Memory B cell (primary cell): ENCODE results near the gene MAP2.
"Not testable (repeated sequence)": the region's sequence is repeated elsewhere in the genome, so short reads cannot be mapped to it uniquely, and the experiment has no call there.

Experiments used
- ATAC-seq: fragments of 150-1000 bp; cut with Tn5 transposase; 2 replicates; pipeline ENCODE4 v1.10.0; 2021; ENCODE audit warnings: low read depth, mild to moderate bottlenecking, moderate library complexity
- DNase-seq, 2 donors: peaks; one replicate each; pipeline ENCODE4 v3.0.0; 2022; ENCODE audit warnings: low spot score in 2 of 2
- H3K27ac Mint-ChIP-seq: one replicate; pipeline ENCODE4 v1.8.0; 2022; ENCODE audit warnings: mild to moderate bottlenecking, moderate library complexity, mixed read lengths
- H3K27me3 Mint-ChIP-seq: one replicate; pipeline ENCODE4 v1.8.0; 2022; ENCODE audit warnings: mixed read lengths
- H3K36me3 Mint-ChIP-seq: one replicate; pipeline ENCODE4 v1.8.0; 2022; ENCODE audit warnings: mild to moderate bottlenecking, mixed read lengths
- H3K4me1 Mint-ChIP-seq: one replicate; pipeline ENCODE4 v1.8.0; 2022; ENCODE audit warnings: mixed read lengths
- H3K4me3 Mint-ChIP-seq: one replicate; pipeline ENCODE4 v1.8.0; 2022; ENCODE audit warnings: mild to moderate bottlenecking, moderate library complexity, mixed read lengths
- H3K9me3 Mint-ChIP-seq: one replicate; pipeline ENCODE4 v1.8.0; 2022; ENCODE audit warnings: mixed read lengths

Gene MAP2

GRCh38 chr2:209473930-209474419, 50.1 kb downstream of the MAP2 start:
- Mint-ChIP-seq H3K4me3 (no peak overlapping the region), H3K4me1 (peaks cover 3% of the 10 kb centered on the region), H3K27ac (no peak overlapping the region), H3K27me3 (peaks cover 2% of the 10 kb centered on the region), H3K36me3 (no peaks in the 10 kb centered on the region), H3K9me3 (no peaks in the 10 kb centered on the region)
- ATAC-seq (no peak), DNase-seq (no peak)

DNA sequence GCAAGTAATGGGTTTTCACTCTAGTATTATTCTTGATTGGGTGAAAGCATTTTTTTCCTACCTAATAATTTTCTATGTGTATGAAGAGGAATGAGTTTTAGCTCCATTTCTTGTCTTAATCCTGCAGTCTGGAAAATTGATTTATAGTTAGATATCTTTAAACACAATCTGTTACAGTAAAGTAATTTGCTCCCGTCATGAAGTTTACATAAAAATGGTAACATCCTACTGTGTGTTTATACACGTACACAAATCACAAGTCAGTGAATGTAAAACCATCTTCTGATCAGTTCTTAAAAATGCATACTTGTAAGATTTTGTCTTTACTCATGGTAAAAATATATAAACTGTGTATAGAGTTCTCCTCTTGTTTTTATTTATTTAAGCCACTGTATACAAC, 51.1 kb downstream of the MAP2 start:
- no peaks in the 10 kb centered on the region for H3K36me3 Mint-ChIP-seq
- DNase-seq (no peak), ATAC-seq (no peak)
- peaks cover 3% of the 10 kb centered on the region for H3K4me1 Mint-ChIP-seq
- H3K4me3 Mint-ChIP-seq = no peak overlapping the region
- H3K27ac Mint-ChIP-seq = no peak overlapping the region
- H3K27me3 Mint-ChIP-seq = peaks cover 2% of the 10 kb centered on the region
- no peaks in the 10 kb centered on the region for H3K9me3 Mint-ChIP-seq

- no peaks in the 10 kb centered on the region for H3K27me3 Mint-ChIP-seq
- DNase-seq = no peak
- H3K4me1 Mint-ChIP-seq = peaks cover 3% of the 10 kb centered on the region
- H3K4me3 Mint-ChIP-seq = no peak overlapping the region
- H3K9me3 Mint-ChIP-seq = no peaks in the 10 kb centered on the region
- ATAC-seq = no peak
- H3K36me3 Mint-ChIP-seq = no peaks in the 10 kb centered on the region
- H3K27ac Mint-ChIP-seq = no peak overlapping the region
Measured at GRCh38 chr2:209476367-209477208, 52.7 kb downstream of the MAP2 start.

DNA sequence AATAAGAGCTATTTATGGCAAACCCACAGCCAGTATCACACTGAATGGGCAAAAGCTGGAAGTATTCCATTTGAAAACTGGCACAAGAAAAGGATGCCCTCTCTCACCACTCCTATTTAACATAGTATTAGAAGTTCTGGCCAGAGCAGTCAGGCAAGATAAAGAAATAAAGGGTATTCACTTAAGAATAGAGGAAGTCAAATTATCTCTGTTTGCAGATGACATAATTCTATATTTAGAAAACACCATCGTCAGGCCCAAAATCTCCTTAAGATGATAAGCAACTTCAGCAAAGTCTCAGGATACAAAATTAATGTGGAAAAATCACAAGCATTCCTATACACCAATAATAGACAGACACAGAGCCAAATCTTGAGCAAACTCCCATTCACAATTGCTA, 68.4 kb downstream of the MAP2 start:
- H3K9me3 Mint-ChIP-seq = peaks cover 12% of the 10 kb centered on the region
- not testable (repeated sequence) for H3K27me3 Mint-ChIP-seq, H3K27ac Mint-ChIP-seq, H3K4me3 Mint-ChIP-seq, H3K4me1 Mint-ChIP-seq, ATAC-seq, H3K36me3 Mint-ChIP-seq, DNase-seq

GRCh38 chr2:209495068-209495620, 71.3 kb downstream of the MAP2 start:
- not testable (repeated sequence) for ATAC-seq, DNase-seq, H3K4me1 Mint-ChIP-seq, H3K27ac Mint-ChIP-seq, H3K27me3 Mint-ChIP-seq, H3K4me3 Mint-ChIP-seq, H3K36me3 Mint-ChIP-seq
- peaks cover 12% of the 10 kb centered on the region for H3K9me3 Mint-ChIP-seq

- no peak for ATAC-seq
- no peak for DNase-seq
- peaks cover 5% of the 10 kb centered on the region for H3K4me1 Mint-ChIP-seq
- no peaks in the 10 kb centered on the region for H3K27me3 Mint-ChIP-seq
- H3K36me3 Mint-ChIP-seq = no peaks in the 10 kb centered on the region
- H3K4me3 Mint-ChIP-seq = no peak overlapping the region
- H3K9me3 Mint-ChIP-seq = peaks cover 7% of the 10 kb centered on the region
- no peak overlapping the region for H3K27ac Mint-ChIP-seq
Measured at GRCh38 chr2:209495855-209496585, 72.2 kb downstream of the MAP2 start.

DNA sequence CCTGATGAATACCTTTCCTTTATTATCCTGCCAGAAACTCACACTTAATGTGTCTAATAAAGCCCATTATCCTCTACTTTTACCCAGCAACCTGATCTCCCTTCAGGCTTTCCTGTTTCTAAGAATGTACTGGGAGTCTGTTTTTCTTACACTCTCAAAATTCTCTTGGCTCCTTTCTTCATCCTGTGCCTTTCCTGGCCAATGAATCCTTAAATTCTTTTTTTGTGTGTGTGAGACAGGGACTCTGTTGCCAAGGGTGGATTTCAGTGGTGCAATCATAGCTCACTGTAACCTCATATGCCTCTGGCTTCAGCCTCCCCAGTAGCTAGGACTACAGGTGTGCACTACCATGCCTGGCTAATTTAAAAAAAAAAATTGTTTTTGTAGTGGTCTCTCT, 72.7 kb downstream of the MAP2 start:
- H3K4me3 Mint-ChIP-seq = no peak overlapping the region
- H3K36me3 Mint-ChIP-seq = no peaks in the 10 kb centered on the region
- H3K27ac Mint-ChIP-seq = no peak overlapping the region
- peaks cover 3% of the 10 kb centered on the region for H3K9me3 Mint-ChIP-seq
- H3K4me1 Mint-ChIP-seq = peaks cover 5% of the 10 kb centered on the region
- no peak for DNase-seq
- H3K27me3 Mint-ChIP-seq = no peaks in the 10 kb centered on the region
- no peak for ATAC-seq

GRCh38 chr2:209498614-209499013, 74.8 kb downstream of the MAP2 start:
- Mint-ChIP-seq H3K9me3 (peaks cover 1% of the 10 kb centered on the region), H3K27ac (no peak overlapping the region), H3K36me3 (no peaks in the 10 kb centered on the region), H3K4me1 (peaks cover 5% of the 10 kb centered on the region), H3K4me3 (no peak overlapping the region), H3K27me3 (no peaks in the 10 kb centered on the region)
- DNase-seq (no peak), ATAC-seq (no peak)

GRCh38 chr2:209499069-209499468, 75.2 kb downstream of the MAP2 start:
- peaks cover 1% of the 10 kb centered on the region for H3K9me3 Mint-ChIP-seq
- no peaks in the 10 kb centered on the region for H3K27me3 Mint-ChIP-seq
- H3K36me3 Mint-ChIP-seq = no peaks in the 10 kb centered on the region
- no peak overlapping the region for H3K4me3 Mint-ChIP-seq
- no peak for ATAC-seq
- peaks cover 5% of the 10 kb centered on the region for H3K4me1 Mint-ChIP-seq
- no peak overlapping the region for H3K27ac Mint-ChIP-seq
- no peak for DNase-seq

DNA sequence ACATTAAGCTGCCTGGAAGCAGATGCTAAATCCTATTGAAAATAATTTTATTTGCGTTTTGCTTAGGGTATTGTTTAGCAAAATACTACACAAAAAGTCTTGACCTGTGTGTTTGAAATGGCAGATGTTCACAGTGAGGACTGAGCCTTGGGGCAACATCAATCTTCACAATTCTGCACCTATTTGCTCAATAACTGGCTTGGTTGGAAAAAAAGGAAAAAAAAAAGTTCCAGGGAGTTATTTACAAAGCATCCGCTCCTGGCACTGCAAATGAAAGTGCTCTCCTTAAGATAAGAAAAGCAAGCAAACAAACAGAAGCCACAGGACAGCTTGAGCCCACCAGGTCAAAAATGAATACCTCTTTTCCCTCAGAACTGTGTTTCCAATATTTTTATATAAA, 77.7 kb downstream of the MAP2 start:
- peaks cover 1% of the 10 kb centered on the region for H3K9me3 Mint-ChIP-seq
- peaks cover 5% of the 10 kb centered on the region for H3K4me1 Mint-ChIP-seq
- no peak for ATAC-seq
- H3K4me3 Mint-ChIP-seq = no peak overlapping the region
- no peaks in the 10 kb centered on the region for H3K36me3 Mint-ChIP-seq
- H3K27me3 Mint-ChIP-seq = no peaks in the 10 kb centered on the region
- DNase-seq = no peak
- no peak overlapping the region for H3K27ac Mint-ChIP-seq

DNA sequence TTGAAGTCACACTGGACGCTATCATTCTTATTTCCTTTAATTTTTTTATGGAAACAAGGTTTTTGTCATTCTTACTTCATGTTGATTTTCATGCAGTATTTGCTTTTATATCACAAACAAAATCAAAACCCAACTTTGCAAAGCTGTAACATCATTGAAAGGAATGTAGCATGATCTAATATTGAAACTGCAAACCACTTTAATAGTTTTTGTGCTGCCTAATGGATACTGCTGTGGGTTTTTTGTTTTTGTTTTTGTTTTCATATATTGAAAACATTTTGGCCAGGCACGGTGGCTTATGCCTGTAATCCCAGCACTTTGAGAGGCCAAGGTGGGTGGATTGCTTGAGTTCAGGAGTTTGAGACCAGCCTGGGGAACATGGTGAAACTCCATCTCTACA, 81.6 kb downstream of the MAP2 start:
- no peak for ATAC-seq

GRCh38 chr2:209508255-209508654, 84.4 kb downstream of the MAP2 start:
- Mint-ChIP-seq H3K27ac (no peak overlapping the region), H3K4me1 (peaks cover 3% of the 10 kb centered on the region), H3K4me3 (no peak overlapping the region), H3K9me3 (no peaks in the 10 kb centered on the region), H3K36me3 (no peaks in the 10 kb centered on the region), H3K27me3 (peaks cover 1% of the 10 kb centered on the region)
- ATAC-seq = no peak
- DNase-seq = no peak

More for the DNA sequence above, 81.6 kb downstream of the MAP2 start:
- no peak for DNase-seq
- Mint-ChIP-seq H3K27me3 (no peaks in the 10 kb centered on the region), H3K4me3 (no peak overlapping the region), H3K9me3 (no peaks in the 10 kb centered on the region), H3K4me1 (no peaks in the 10 kb centered on the region), H3K27ac (no peak overlapping the region), H3K36me3 (no peaks in the 10 kb centered on the region)

GRCh38 chr2:209511637-209512036, 87.8 kb downstream of the MAP2 start:
- H3K36me3 Mint-ChIP-seq = no peaks in the 10 kb centered on the region
- H3K27ac Mint-ChIP-seq = no peak overlapping the region
- H3K4me1 Mint-ChIP-seq = peaks cover 6% of the 10 kb centered on the region
- no peak overlapping the region for H3K4me3 Mint-ChIP-seq
- ATAC-seq (no peak), DNase-seq (no peak)
- no peaks in the 10 kb centered on the region for H3K9me3 Mint-ChIP-seq
- peaks cover 1% of the 10 kb centered on the region for H3K27me3 Mint-ChIP-seq

- H3K36me3 Mint-ChIP-seq = no peaks in the 10 kb centered on the region
- H3K27ac Mint-ChIP-seq = no peak overlapping the region
- no peaks in the 10 kb centered on the region for H3K9me3 Mint-ChIP-seq
- H3K4me1 Mint-ChIP-seq = peaks cover 6% of the 10 kb centered on the region
- peaks cover 1% of the 10 kb centered on the region for H3K27me3 Mint-ChIP-seq
- DNase-seq = no peak
- ATAC-seq = no peak
- H3K4me3 Mint-ChIP-seq = no peak overlapping the region
Measured at GRCh38 chr2:209512971-209513370, 89.1 kb downstream of the MAP2 start.
